ENCODE results near the gene DISC1.

Gene DISC1

DNA sequence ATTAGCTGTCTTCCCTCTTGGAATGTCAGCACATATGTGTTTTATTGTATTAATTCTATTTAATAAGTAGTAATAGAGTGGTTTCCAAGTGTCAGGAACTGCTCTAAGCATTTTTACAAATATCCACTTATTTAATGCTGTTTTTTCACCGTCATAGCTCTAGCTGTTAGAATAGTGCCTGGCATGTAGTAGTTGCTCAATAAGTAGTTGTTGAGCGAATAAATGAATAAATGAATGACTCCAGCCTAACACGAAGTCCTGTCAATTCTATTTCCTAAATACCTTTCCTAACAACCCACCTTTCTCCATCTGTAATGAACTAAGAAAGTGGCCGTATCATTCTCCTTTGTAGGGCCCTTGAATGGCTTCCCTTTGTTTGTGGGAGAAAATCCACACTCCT lies 312.5 kb downstream of the DISC1 start:
- TF ChIP-seq, protein P1, sequence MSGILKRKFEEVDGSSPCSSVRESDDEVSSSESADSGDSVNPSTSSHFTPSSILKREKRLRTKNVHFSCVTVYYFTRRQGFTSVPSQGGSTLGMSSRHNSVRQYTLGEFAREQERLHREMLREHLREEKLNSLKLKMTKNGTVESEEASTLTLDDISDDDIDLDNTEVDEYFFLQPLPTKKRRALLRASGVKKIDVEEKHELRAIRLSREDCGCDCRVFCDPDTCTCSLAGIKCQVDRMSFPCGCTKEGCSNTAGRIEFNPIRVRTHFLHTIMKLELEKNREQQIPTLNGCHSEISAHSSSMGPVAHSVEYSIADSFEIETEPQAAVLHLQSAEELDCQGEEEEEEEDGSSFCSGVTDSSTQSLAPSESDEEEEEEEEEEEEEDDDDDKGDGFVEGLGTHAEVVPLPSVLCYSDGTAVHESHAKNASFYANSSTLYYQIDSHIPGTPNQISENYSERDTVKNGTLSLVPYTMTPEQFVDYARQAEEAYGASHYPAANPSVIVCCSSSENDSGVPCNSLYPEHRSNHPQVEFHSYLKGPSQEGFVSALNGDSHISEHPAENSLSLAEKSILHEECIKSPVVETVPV (CRISPR knock-in tag; IDR thresholded peaks at IDR 0.05) = no peak
- TF ChIP-seq, protein P2, sequence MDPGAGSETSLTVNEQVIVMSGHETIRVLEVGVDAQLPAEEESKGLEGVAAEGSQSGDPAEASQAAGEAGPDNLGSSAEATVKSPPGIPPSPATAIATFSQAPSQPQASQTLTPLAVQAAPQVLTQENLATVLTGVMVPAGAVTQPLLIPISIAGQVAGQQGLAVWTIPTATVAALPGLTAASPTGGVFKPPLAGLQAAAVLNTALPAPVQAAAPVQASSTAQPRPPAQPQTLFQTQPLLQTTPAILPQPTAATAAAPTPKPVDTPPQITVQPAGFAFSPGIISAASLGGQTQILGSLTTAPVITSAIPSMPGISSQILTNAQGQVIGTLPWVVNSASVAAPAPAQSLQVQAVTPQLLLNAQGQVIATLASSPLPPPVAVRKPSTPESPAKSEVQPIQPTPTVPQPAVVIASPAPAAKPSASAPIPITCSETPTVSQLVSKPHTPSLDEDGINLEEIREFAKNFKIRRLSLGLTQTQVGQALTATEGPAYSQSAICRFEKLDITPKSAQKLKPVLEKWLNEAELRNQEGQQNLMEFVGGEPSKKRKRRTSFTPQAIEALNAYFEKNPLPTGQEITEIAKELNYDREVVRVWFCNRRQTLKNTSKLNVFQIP (CRISPR knock-in tag; IDR thresholded peaks at IDR 0.05; ENCODE audit: borderline replicate concordance, low read depth) = no peak
- no peak for TF ChIP-seq ZFP3 (CRISPR knock-in tag; IDR thresholded peaks at IDR 0.05)
- TF ChIP-seq TOX (CRISPR knock-in tag; IDR thresholded peaks at IDR 0.05; ENCODE audit: borderline replicate concordance) = no peak
- no peak for TF ChIP-seq ZNF70 (CRISPR knock-in tag; IDR thresholded peaks at IDR 0.05)
- no peak for TF ChIP-seq ARNTL (CRISPR knock-in tag; IDR thresholded peaks at IDR 0.05; ENCODE audit: borderline replicate concordance, low read depth)
- ATAC-seq = no peak

DNA sequence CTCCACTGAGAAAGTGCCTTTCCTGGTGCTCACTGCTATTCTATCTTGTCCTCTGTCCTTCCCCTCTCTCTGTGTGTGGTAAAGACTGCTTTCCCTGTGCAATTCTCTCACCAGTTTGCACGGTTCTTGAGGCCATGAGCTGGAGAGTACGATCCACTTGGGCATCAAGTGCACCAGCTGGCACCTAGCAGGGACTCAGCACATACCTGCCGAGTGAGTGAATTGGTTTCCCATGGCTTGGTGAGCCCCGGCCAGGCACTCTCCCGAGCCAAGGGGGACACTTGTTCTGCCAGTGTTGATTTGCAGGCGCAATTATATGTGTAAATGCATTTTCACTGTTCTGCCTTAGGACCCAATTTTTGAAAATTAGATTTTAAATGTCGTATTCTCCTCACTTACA lies 313.5 kb downstream of the DISC1 start:
- TF ChIP-seq ZNF565 (CRISPR knock-in tag; conservative IDR thresholded peaks at IDR 0.05; ENCODE audit: low read depth) = no peak
- no peak for TF ChIP-seq ESRRG (CRISPR knock-in tag; IDR thresholded peaks at IDR 0.05)
- no peak for TF ChIP-seq SNAI2 (CRISPR knock-in tag; IDR thresholded peaks at IDR 0.05)
- no peak for ATAC-seq

DNA sequence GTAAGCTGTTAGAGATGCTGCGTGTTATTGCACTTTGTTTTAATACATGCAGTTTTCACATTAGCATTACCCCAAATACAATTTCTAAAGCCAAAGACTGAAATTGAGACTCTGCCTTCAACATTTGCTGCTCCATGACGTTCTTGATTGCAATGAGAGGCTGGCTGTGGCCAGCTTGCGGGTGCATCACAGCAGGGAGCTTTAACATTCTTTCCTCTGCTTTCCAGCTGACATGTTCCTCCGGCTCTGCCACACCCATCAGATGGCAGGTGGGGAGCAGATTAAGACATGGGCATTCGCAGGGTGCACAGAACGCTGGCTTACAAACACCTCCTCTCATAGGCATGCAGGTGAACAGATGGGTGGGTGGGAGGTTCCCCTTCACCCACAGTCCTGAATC lies 314.1 kb downstream of the DISC1 start:
- ATAC-seq = no peak
- TF ChIP-seq ARNTL (CRISPR knock-in tag; IDR thresholded peaks at IDR 0.05; ENCODE audit: borderline replicate concordance, low read depth) = no peak
- no peak for TF ChIP-seq RARB (CRISPR knock-in tag; IDR thresholded peaks at IDR 0.05)
- no peak for TF ChIP-seq SNAI2 (CRISPR knock-in tag; IDR thresholded peaks at IDR 0.05)
- TF ChIP-seq, protein P3, sequence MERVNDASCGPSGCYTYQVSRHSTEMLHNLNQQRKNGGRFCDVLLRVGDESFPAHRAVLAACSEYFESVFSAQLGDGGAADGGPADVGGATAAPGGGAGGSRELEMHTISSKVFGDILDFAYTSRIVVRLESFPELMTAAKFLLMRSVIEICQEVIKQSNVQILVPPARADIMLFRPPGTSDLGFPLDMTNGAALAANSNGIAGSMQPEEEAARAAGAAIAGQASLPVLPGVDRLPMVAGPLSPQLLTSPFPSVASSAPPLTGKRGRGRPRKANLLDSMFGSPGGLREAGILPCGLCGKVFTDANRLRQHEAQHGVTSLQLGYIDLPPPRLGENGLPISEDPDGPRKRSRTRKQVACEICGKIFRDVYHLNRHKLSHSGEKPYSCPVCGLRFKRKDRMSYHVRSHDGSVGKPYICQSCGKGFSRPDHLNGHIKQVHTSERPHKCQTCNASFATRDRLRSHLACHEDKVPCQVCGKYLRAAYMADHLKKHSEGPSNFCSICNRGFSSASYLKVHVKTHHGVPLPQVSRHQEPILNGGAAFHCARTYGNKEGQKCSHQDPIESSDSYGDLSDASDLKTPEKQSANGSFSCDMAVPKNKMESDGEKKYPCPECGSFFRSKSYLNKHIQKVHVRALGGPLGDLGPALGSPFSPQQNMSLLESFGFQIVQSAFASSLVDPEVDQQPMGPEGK (CRISPR knock-in tag; IDR thresholded peaks at IDR 0.05; ENCODE audit: borderline replicate concordance) = no peak
- no peak for TF ChIP-seq PPARA (CRISPR knock-in tag; IDR thresholded peaks at IDR 0.05; ENCODE audit: borderline replicate concordance)
- TF ChIP-seq BACH2 (CRISPR knock-in tag; IDR thresholded peaks at IDR 0.05; ENCODE audit: borderline replicate concordance) = no peak
- TF ChIP-seq ZC3H10 (CRISPR knock-in tag; IDR thresholded peaks at IDR 0.05) = no peak
- TF ChIP-seq, protein P4, sequence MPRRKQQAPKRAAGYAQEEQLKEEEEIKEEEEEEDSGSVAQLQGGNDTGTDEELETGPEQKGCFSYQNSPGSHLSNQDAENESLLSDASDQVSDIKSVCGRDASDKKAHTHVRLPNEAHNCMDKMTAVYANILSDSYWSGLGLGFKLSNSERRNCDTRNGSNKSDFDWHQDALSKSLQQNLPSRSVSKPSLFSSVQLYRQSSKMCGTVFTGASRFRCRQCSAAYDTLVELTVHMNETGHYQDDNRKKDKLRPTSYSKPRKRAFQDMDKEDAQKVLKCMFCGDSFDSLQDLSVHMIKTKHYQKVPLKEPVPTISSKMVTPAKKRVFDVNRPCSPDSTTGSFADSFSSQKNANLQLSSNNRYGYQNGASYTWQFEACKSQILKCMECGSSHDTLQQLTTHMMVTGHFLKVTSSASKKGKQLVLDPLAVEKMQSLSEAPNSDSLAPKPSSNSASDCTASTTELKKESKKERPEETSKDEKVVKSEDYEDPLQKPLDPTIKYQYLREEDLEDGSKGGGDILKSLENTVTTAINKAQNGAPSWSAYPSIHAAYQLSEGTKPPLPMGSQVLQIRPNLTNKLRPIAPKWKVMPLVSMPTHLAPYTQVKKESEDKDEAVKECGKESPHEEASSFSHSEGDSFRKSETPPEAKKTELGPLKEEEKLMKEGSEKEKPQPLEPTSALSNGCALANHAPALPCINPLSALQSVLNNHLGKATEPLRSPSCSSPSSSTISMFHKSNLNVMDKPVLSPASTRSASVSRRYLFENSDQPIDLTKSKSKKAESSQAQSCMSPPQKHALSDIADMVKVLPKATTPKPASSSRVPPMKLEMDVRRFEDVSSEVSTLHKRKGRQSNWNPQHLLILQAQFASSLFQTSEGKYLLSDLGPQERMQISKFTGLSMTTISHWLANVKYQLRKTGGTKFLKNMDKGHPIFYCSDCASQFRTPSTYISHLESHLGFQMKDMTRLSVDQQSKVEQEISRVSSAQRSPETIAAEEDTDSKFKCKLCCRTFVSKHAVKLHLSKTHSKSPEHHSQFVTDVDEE (CRISPR knock-in tag; IDR thresholded peaks at IDR 0.05) = no peak
- TF ChIP-seq ZNF8 (CRISPR knock-in tag; IDR thresholded peaks at IDR 0.05) = no peak
- TF ChIP-seq, protein P5, sequence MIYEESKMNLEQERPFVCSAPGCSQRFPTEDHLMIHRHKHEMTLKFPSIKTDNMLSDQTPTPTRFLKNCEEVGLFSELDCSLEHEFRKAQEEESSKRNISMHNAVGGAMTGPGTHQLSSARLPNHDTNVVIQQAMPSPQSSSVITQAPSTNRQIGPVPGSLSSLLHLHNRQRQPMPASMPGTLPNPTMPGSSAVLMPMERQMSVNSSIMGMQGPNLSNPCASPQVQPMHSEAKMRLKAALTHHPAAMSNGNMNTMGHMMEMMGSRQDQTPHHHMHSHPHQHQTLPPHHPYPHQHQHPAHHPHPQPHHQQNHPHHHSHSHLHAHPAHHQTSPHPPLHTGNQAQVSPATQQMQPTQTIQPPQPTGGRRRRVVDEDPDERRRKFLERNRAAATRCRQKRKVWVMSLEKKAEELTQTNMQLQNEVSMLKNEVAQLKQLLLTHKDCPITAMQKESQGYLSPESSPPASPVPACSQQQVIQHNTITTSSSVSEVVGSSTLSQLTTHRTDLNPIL (CRISPR knock-in tag; IDR thresholded peaks at IDR 0.05; ENCODE audit: low read depth) = no peak
- no peak for TF ChIP-seq TOX (CRISPR knock-in tag; IDR thresholded peaks at IDR 0.05; ENCODE audit: borderline replicate concordance)
- TF ChIP-seq CSDC2 (CRISPR knock-in tag; IDR thresholded peaks at IDR 0.05) = no peak
- TF ChIP-seq OSR1 (CRISPR knock-in tag; IDR thresholded peaks at IDR 0.05) = no peak
- no peak for TF ChIP-seq ESRRG (CRISPR knock-in tag; IDR thresholded peaks at IDR 0.05)
- no peak for TF ChIP-seq ISL1 (CRISPR knock-in tag; IDR thresholded peaks at IDR 0.05)
- TF ChIP-seq ZNF70 (CRISPR knock-in tag; IDR thresholded peaks at IDR 0.05) = no peak

DNA sequence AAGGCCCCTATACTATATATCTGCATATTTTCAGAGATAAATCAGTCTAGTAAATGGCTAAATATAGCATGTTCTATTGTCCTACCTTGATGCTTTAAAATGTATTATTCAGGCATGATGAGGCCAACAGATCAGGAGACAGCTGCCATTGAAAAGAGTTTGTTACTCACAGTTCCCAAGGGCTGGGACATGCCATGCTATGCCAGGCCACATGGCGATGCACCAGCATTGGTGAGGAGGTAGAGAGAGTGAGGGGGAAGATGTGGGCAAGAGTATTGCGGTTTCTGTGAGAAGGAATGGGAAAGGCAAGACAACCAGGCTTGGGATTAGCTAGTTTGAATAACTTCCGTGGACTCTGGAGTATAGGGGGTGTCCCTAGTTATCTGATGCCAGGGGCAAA lies 316.5 kb downstream of the DISC1 start:
- no peak; the same call in 2 of the 3 replicates for ATAC-seq
- TF ChIP-seq SNAI2 (CRISPR knock-in tag; IDR thresholded peaks at IDR 0.05) (no peak), CSDC2 (CRISPR knock-in tag; IDR thresholded peaks at IDR 0.05) (no peak), GLIS3 (CRISPR knock-in tag; IDR thresholded peaks at IDR 0.05) (no peak), OSR1 (CRISPR knock-in tag; IDR thresholded peaks at IDR 0.05) (no peak)
- TF ChIP-seq, protein P3 (CRISPR knock-in tag; IDR thresholded peaks at IDR 0.05; ENCODE audit: borderline replicate concordance) = no peak
- TF ChIP-seq, protein P4 (CRISPR knock-in tag; IDR thresholded peaks at IDR 0.05) = no peak
